Omental fat pad (tissue), 4 donors: ENCODE measurements around the gene PDZRN3. TPM values are rescaled to one million over a fixed set of nuclear protein-coding genes. Genes with fewer than 3 reads are reported as not detected.

ENCODE experiments used
- ATAC-seq: fragments of 150-250 bp; one replicate; pipeline ENCODE4 v1.9.1; 2016; ENCODE audit warnings: mild to moderate bottlenecking, moderate library complexity; ENCODE audit not compliant: low FRiP score
- DNase-seq: peaks from one replicate; pipeline ENCODE4 v3.0.0-alpha.2; 2019; ENCODE audit warnings: low spot score
- CTCF ChIP-seq, 3 donors: fragments of 450-650 bp; IDR thresholded peaks; one replicate each; pipeline ENCODE4 v1.5.1; 2016 to 2017; ENCODE audit warnings: antibody characterized with exemption in 3 of 3, mild to moderate bottlenecking in 3 of 3, moderate library complexity in 2 of 3
- total RNA-seq, 4 donors: library from RNA; depleted of rRNA; stranded (reverse); fragments of >200 nt; gene quantifications; one replicate each; pipeline ENCODE4 v1.1.0, GENCODE V29; 2016

Gene PDZRN3
- total RNA-seq, 4 donors from 2014 or later = 22.8 to 47.4 (median 37.5) TPM

- ATAC-seq (no peak), DNase-seq (no peak)
- no peak for TF ChIP-seq CTCF (IDR thresholded peaks at IDR 0.05)
These were observed 191.7 kb downstream of the PDZRN3 start for GRCh38 chr3:73433079-73433478.

- ATAC-seq (no peak), DNase-seq (no peak)
- TF ChIP-seq CTCF (IDR thresholded peaks at IDR 0.05) = no peak
These were observed 192.1 kb downstream of the PDZRN3 start for GRCh38 chr3:73432706-73433032.

GRCh38 chr3:73432023-73432705, 192.6 kb downstream of the PDZRN3 start:
- DNase-seq = no peak
- TF ChIP-seq CTCF (IDR thresholded peaks at IDR 0.05) = peak in 1 of 3 donors; percentile 14
- no peak for ATAC-seq

- ATAC-seq (no peak), DNase-seq (no peak)
These were observed 193.4 kb downstream of the PDZRN3 start for GRCh38 chr3:73431183-73431900.

GRCh38 chr3:73427048-73427706, 197.6 kb downstream of the PDZRN3 start:
- ATAC-seq (no peak), DNase-seq (no peak)
- no peak for TF ChIP-seq CTCF (IDR thresholded peaks at IDR 0.05)

More at GRCh38 chr3:73431183-73431900, 193.4 kb downstream of the PDZRN3 start:
- TF ChIP-seq CTCF (IDR thresholded peaks at IDR 0.05) = no peak

GRCh38 chr3:73426606-73427005, 198.1 kb downstream of the PDZRN3 start:
- ATAC-seq (no peak), DNase-seq (no peak)
- TF ChIP-seq CTCF (IDR thresholded peaks at IDR 0.05) = no peak
